ENCODE data around the gene MT4.
A peak's percentile ranks its signal among the peaks of the same experiment; 100 is the strongest.

The MT4 gene

GRCh38 chr16:56601325-56601724 is 36.5 kb downstream of the MT4 start:
- DNase-seq (ENCODE audit: low read depth in 1 of 2, low spot score in 1 of 2) = no peak

- DNase-seq (ENCODE audit: low read depth in 1 of 2, low spot score in 1 of 2) = no peak
These were observed 38.7 kb downstream of the MT4 start for GRCh38 chr16:56603589-56603988.

GRCh38 chr16:56604966-56605365 is 40.1 kb downstream of the MT4 start:
- DNase-seq (ENCODE audit: low read depth in 1 of 2, low spot score in 1 of 2) = no peak

DNA sequence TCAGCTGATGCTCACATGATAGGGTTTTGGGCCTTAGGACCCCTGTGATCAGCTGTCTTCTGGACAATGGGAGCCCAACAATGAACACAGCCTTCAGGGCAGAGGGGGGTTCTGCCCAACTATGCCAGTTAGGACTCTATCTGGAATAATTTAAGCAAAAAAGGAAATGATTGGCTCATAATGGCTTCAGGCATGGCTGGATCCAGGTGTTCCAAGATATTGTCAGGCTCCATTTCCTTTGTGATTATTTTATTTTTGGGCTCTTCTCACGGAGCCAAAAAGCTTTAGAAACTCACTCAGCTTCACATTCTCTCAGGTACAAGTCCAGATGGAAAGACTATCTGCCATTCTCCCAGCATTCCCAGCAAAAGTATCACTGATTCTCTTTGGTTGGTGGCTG is 40.6 kb downstream of the MT4 start:
- DNase-seq (ENCODE audit: low read depth in 1 of 2, low spot score in 1 of 2) = no peak

- DNase-seq (ENCODE audit: low read depth in 1 of 2, low spot score in 1 of 2) = no peak
These were observed 41.2 kb downstream of the MT4 start for GRCh38 chr16:56606071-56606475.

DNA sequence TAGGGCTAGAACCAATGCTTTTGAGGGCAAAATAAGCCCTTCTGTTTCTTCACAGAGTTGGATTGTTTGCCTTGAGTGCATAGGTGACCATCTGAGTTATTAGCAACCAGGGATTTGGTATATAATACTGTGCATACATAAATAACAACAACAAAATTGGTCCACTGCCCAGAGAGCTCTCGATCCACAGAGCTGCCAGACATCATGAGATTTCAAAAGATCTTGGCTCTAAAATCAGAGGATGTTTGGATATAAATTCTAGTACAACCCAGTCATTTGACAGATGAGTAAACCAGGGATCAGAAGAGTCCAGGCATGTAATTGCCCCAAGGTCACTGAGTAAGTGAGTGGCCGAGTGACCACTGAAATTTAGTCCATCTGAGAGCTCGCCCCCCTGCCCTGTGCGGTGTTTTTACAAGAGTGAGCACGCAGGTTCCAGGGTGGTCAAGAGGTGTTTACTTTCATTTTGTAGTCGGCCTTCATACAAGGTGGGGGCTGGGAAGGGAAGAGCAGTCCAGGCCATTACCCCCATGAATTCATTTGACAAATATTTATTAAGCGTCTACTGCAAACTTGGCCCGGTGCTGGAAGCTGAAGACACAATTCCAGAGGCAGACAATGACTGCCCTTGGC is 41.7 kb downstream of the MT4 start:
- DNase-seq (ENCODE audit: low read depth in 1 of 2, low spot score in 1 of 2) = no peak

GRCh38 chr16:56607109-56607618 is 42.3 kb downstream of the MT4 start:
- DNase-seq (ENCODE audit: low read depth in 1 of 2, low spot score in 1 of 2) = no peak

DNA sequence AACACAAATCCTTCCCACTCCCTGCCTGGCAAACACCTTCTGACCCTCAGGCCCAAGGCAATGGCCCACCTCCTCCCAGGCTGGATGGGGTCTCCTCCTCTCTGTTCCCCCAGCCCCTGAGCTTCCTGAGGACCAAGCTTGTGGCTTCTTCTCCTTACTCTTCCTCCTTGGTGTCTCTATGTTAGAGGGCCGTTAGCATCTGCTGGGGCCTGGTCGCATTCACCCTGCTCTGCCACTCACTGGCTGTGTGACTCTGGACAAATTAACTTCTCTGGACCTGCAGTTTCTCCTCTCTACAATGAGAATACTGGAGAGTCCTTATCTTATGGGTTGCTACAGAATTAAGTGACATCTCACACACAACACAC is 42.8 kb downstream of the MT4 start:
- DNase-seq (ENCODE audit: low read depth in 1 of 2, low spot score in 1 of 2) = no peak

DNA sequence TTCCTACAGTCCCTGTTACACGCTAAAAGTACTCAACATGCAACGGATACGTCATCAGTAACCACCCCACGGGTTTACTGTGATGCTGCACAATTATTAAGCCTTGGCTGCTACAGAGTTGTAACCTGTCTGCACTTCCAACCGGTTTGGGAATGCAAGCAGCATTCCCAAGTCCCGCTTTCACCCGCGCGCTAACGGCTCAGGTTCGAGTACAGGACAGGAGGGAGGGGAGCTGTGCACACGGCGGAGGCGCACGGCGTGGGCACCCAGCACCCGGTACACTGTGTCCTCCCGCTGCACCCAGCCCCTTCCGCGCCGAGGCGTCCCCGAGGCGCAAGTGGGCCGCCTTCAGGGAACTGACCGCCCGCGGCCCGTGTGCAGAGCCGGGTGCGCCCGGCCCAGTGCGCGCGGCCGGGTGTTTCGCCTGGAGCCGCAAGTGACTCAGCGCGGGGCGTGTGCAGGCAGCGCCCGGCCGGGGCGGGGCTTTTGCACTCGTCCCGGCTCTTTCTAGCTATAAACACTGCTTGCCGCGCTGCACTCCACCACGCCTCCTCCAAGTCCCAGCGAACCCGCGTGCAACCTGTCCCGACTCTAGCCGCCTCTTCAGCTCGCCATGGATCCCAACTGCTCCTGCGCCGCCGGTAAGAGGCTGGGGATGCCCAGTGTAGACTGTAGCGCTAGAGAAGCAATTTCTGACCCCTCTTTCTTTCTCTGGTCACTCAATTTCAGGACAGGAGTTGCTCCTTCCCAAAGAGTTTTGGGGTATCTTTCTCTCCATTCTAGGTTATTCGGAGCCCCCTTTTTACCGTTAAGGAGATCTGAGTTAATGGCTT is 43.4 kb downstream of the MT4 start, which contains the start of gene MT2A:
Gene MT2A (plus strand): TSS at position 542 of the 833 bp plus-strand sequence. CDS start 72 bp downstream, at position 614.
- peak; percentile 68 to 86 for DNase-seq (ENCODE audit: low read depth in 1 of 2, low spot score in 1 of 2)

DNA sequence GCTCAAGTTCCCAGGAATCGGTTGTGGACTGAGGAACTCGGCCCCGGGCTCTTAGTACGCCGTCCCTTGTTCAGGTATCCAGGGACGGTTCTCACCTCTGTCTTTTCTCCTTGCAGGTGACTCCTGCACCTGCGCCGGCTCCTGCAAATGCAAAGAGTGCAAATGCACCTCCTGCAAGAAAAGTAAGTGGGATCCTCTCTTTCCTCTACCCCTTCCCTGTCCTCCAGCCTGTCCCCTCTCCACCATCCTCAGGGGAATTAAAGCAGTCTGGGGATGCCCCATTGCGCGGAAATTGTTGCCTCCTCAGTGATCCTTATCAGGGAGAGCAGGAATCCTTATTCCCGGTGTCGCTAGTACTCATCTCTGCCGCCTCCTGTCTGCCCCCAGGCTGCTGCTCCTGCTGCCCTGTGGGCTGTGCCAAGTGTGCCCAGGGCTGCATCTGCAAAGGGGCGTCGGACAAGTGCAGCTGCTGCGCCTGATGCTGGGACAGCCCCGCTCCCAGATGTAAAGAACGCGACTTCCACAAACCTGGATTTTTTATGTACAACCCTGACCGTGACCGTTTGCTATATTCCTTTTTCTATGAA is 44.1 kb downstream of the MT4 start:
- no peak for DNase-seq (ENCODE audit: low read depth in 1 of 2, low spot score in 1 of 2)

GRCh38 chr16:56609463-56609921 is 44.6 kb downstream of the MT4 start:
- DNase-seq (ENCODE audit: low read depth in 1 of 2, low spot score in 1 of 2) = peak; percentile 40

GRCh38 chr16:56610017-56610608 is 45.2 kb downstream of the MT4 start:
- DNase-seq (ENCODE audit: low read depth in 1 of 2, low spot score in 1 of 2) = peak; percentile 17 to 52

DNA sequence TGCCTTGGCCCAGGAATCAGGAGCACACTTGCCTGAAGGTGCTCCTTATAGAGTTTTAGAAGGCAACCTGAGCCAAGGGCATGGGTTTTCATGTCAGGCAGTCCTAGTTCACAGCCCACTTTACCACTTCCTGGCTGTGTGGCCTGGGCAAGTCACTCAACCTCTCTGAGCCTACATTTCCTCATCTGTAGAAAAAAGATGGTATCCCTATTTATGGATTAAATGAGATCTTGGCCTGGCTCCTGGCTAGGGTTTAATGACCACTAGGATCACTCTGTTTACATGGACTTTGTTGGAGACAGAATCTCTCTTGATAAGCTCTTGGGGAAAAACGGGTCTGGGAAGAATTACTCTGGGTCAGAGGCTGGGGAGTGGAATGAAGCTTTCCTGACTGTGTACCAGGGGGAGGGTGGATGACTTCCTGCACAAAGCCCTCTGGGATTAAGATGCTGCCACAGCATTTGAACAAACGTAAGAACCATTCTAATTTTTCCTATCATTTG is 45.8 kb downstream of the MT4 start:
- DNase-seq (ENCODE audit: low read depth in 1 of 2, low spot score in 1 of 2) = no peak

- no peak for DNase-seq (ENCODE audit: low read depth in 1 of 2, low spot score in 1 of 2)
These were observed 46.5 kb downstream of the MT4 start for GRCh38 chr16:56611281-56611833.

DNA sequence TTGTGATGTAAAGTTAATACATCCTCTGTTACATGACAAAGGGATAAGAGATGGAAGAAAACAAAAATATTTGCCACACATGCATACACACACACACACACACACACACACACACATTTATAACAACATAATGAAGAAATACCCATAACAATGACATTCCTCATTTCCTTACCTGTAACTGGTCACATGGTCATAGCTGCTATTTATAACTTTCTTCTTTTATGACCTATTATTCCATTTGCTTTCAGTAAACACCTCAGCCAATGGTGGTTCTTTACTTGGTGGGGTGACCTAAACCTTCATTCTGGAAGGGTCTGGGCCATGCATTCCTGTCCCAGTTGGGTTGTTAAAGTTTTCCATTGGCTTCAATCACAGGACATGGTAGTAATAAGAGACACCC is 48.8 kb downstream of the MT4 start:
- DNase-seq (ENCODE audit: low read depth in 1 of 2, low spot score in 1 of 2) = no peak

DNA sequence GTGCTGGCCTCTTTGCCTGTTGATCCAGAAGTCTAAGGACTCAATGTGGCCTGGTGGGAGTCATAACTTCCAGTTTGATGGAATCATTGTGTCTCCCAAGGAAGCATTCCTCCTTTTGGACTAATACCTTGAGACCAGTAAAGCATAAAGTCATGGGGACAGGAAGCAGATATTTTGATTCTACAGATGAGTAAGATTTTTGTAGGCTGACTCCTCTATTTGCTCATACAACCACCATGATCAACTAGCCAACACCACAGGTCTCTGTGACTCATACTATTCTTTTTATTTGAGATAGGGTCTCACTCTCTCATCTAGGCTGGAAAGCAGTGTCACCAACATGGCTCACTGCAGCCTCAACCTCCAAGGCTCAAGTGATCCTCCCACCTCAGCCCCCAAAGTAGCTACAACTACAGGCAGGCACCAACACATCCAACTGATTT is 49.7 kb downstream of the MT4 start:
- no peak for DNase-seq (ENCODE audit: low read depth in 1 of 2, low spot score in 1 of 2)

DNA sequence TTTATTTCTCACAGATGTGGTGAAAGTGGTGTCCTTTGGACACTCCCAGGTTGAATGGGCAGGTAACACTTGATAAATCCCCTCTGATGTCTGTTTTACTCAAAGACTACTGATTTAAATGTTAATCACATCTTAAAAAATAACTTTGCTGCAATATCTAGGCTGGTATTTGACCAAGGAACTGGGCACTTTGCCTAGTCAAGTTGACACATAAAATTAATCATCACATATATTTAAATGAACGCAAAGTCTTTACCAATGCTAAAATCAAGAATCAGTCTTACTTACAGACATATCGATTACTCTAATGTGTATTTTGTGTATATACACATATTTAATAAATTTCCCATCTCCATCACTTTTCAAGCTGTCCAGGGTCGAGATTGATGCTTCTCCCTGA is 50.5 kb downstream of the MT4 start:
- DNase-seq (ENCODE audit: low read depth in 1 of 2, low spot score in 1 of 2) = no peak

DNA sequence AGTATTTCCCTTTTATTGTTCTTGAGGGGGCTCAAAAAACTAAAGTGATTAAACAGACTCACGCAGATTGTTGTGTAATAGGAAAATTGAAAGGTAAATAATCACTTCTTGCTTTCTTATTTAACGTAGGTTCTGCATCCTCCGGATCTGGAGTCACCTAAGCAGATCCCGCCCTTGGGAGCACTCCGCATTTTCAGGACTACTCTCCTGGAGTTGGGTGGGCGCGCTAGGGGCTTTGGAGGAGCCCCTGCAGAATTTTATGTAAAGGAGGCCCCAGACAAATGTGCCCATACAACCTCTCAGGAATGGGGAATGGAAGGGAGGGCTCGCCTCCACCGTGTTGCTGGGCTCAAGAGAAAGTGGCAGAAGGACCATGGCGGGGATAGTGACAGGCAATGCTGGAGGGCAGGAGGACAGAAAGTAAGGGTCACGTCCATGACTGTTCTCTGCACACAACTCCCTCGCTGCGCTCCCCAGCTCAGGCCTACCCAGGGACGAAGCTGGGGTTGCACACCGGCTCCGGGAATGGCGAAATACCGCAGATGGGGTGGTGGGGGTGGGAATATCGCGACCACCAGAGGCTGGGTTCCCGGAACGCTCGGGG is 51.8 kb downstream of the MT4 start:
- DNase-seq (ENCODE audit: low read depth in 1 of 2, low spot score in 1 of 2) = no peak

DNA sequence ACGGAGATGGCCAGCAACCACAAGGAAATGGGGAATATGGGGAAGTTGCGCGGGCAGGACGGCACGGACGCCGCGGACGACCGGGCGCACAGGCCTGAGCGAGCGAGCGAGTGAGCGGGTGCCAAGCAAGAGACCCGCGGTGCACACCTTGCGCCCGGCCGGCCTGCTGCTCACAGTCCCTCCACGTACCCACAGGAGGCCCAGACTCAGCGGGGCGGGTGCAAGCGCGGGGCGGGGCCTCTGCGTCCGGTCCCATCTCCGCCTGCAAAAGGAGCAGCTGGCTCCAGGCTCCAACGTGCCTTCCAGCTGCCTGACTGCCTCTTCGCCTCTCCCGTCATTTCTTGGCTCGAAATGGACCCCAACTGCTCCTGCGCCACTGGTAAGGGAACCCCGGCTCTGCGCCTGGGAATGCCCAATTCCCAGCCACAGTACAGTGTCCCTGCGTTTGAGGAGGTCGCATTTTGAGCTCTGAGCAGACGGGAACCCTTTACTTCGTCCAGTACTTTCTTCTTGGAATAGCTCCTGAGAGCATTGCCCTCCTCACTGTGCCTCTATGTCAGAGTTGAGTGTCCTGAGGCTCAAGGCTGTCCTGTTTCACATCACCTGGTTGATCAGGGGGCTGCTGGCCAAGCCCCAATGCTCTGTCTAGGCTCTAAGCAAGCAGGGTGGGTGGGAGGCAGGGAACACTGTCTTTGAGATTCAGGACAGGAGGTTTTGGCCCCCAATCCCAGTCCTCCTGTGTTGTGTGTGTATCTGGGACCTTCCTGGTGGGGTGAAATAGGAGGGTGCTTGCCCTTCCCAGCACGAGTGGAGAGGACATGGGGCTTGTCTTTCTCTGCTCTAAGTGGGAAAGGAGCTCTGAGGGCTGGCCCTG is 52.6 kb downstream of the MT4 start:
- DNase-seq (ENCODE audit: low read depth in 1 of 2, low spot score in 1 of 2) = peak in 1 of 2 donors; percentile 53

GRCh38 chr16:56618138-56618537 is 53.3 kb downstream of the MT4 start:
- DNase-seq (ENCODE audit: low read depth in 1 of 2, low spot score in 1 of 2) = no peak

All from stimulated activated CD4-positive, alpha-beta T cell treated with anti-CD3 and anti-CD28 coated beads, Interleukin-15, amount 100 ng/mL, for 1 hour (primary cell).